Calu3 (cell line): ENCODE measurements around the gene QRFPR. TPM values are rescaled to one million over a fixed set of nuclear protein-coding genes. Genes with fewer than 3 reads are reported as not detected.

Source experiments
- BruUV-seq: library from RNA; stranded (reverse); fragments of 400-500 nt; replicated peaks from 2 replicates; lab custom pipeline; 2021; lab: Mats Ljungman, UMichigan
- CTCF ChIA-PET: fragments of 300-600 bp; sonication (Branson Sonifier 250); formaldehyde crosslinking; loops from one replicate; lab custom pipeline; 2022; ENCODE audit warnings: antibody characterized with exemption; lab: Charles Lee
- DNase-seq: peaks from one replicate; pipeline ENCODE4 v3.0.0; 2022
- H3K27ac Mint-ChIP-seq: one replicate; pipeline ENCODE4 v1.8.0; 2022; ENCODE audit warnings: mixed read lengths; ENCODE audit not compliant: unreplicated experiment
- H3K27me3 Mint-ChIP-seq: one replicate; pipeline ENCODE4 v1.8.0; 2022; ENCODE audit warnings: mixed read lengths; ENCODE audit not compliant: unreplicated experiment
- H3K36me3 Mint-ChIP-seq: one replicate; pipeline ENCODE4 v1.8.0; 2022; ENCODE audit warnings: mild to moderate bottlenecking, moderate library complexity, mixed read lengths; ENCODE audit not compliant: insufficient read depth, unreplicated experiment
- H3K4me1 Mint-ChIP-seq: one replicate; pipeline ENCODE4 v1.8.0; 2022; ENCODE audit warnings: mild to moderate bottlenecking, low read depth, mixed read lengths; ENCODE audit not compliant: unreplicated experiment
- H3K4me3 Mint-ChIP-seq: one replicate; pipeline ENCODE4 v1.8.0; 2022; ENCODE audit warnings: mild to moderate bottlenecking, low read depth, moderate library complexity, mixed read lengths; ENCODE audit not compliant: unreplicated experiment
- H3K9me3 Mint-ChIP-seq: one replicate; pipeline ENCODE4 v1.8.0; 2022; ENCODE audit warnings: low read depth, mixed read lengths; ENCODE audit not compliant: unreplicated experiment
- CTCF ChIP-seq: fragments of 200-600 bp; IDR thresholded peaks from one replicate; pipeline ENCODE4 v1.8.0; 2022; ENCODE audit warnings: antibody characterized with exemption; ENCODE audit not compliant: unreplicated experiment
- intact Hi-C: fragments of 100-400 bp; cut with micrococcal nuclease; formaldehyde crosslinking; loops from one replicate; pipeline ENCODE4 v1.10.0; 2022; ENCODE audit not compliant: unreplicated experiment
- total RNA-seq: library from RNA; stranded (reverse); gene quantifications from 2 replicates; pipeline ENCODE4 v1.2.3, GENCODE V29; 2022

The QRFPR gene
- total RNA-seq, 1 experiment from 2014 or later, result 1.0 TPM

GRCh38 chr4:121390335-121390734, 9.5 kb upstream of the QRFPR start:
- H3K4me3 Mint-ChIP-seq, result no peak overlapping the region
- H3K4me1 Mint-ChIP-seq, result no peaks in the 10 kb centered on the region
- intact Hi-C loops, result no loop called here
- no peak overlapping the region for H3K27ac Mint-ChIP-seq
- TF ChIP-seq CTCF, result no peak
- no peak for DNase-seq
- BruUV-seq, result no TSS peak
- H3K9me3 Mint-ChIP-seq, result no peaks in the 10 kb centered on the region
- no peaks in the 10 kb centered on the region for H3K36me3 Mint-ChIP-seq
- no peaks in the 10 kb centered on the region for H3K27me3 Mint-ChIP-seq
- CTCF ChIA-PET, result no interaction called here

- Mint-ChIP-seq H3K27ac (no peak overlapping the region), H3K27me3 (no peaks in the 10 kb centered on the region), H3K4me1 (peaks cover 32% of the 10 kb centered on the region), H3K4me3 (no peak overlapping the region), H3K9me3 (peaks cover 2% of the 10 kb centered on the region), H3K36me3 (peaks cover 11% of the 10 kb centered on the region)
- no peak for DNase-seq
- no TSS peak for BruUV-seq
- CTCF ChIA-PET, result interaction anchor here (0.7 kb wide), 1 partner anchor 76 kb away, joined by 8 read pairs; no protein-coding TSS in a partner anchor
- intact Hi-C loops, result no loop called here
- no peak for TF ChIP-seq CTCF
Observed at GRCh38 chr4:121379276-121379675, 1.5 kb downstream of the QRFPR start.

- no peak overlapping the region for H3K4me3 Mint-ChIP-seq
- BruUV-seq, result no TSS peak
- no peak overlapping the region for H3K27ac Mint-ChIP-seq
- CTCF ChIA-PET, result interaction anchor here (0.7 kb wide), 1 partner anchor 1568 kb away, joined by 3 read pairs; no protein-coding TSS in a partner anchor
- peaks cover 11% of the 10 kb centered on the region for H3K36me3 Mint-ChIP-seq
- intact Hi-C loops, result no loop called here
- no peak for DNase-seq
- no peaks in the 10 kb centered on the region for H3K27me3 Mint-ChIP-seq
- H3K9me3 Mint-ChIP-seq, result no peaks in the 10 kb centered on the region
- no peak for TF ChIP-seq CTCF
- H3K4me1 Mint-ChIP-seq, result peaks cover 32% of the 10 kb centered on the region
Observed at GRCh38 chr4:121377076-121377475, 3.7 kb downstream of the QRFPR start.

GRCh38 chr4:121376556-121376955, 4.3 kb downstream of the QRFPR start:
- CTCF ChIA-PET, result interaction anchor here (0.7 kb wide), 1 partner anchor 1567 kb away, joined by 3 read pairs; no protein-coding TSS in a partner anchor
- Mint-ChIP-seq H3K27ac (no peak overlapping the region), H3K4me3 (no peak overlapping the region), H3K4me1 (peaks cover 32% of the 10 kb centered on the region), H3K27me3 (no peaks in the 10 kb centered on the region), H3K36me3 (peaks cover 11% of the 10 kb centered on the region), H3K9me3 (no peaks in the 10 kb centered on the region)
- no peak for TF ChIP-seq CTCF
- no peak for DNase-seq
- intact Hi-C loops, result no loop called here
- no TSS peak for BruUV-seq
